CD4-positive, alpha-beta T cell treated with Interleukin-21 for 1 hour (primary cell): ENCODE results near the gene ASPRV1.

Experiments
- DNase-seq: peaks from one replicate; pipeline ENCODE4 v3.0.0-alpha.2; 2020

Gene ASPRV1

GRCh38 chr2:69937968-69938367 lies 23.5 kb downstream of the ASPRV1 start:
- no peak for DNase-seq

DNA sequence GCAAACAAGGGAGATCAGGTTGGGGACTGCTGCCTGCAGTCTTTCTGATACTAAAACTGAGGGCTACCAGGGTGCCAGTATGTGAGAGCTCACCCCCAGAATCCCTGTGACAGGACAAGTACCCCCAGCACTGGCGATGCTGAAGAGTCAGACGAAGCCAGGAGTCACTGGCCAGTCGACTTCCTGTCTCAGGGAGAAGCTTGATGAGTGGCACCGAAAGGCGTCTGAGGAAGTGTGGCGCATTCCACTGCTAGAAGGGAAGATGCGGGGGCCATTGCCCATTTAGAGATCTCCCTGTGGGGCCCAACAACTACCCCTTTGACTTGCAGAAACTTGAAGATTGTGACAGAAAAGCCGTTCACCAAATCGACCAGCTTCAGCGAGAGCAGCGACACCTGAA lies 24.5 kb downstream of the ASPRV1 start:
- DNase-seq = no peak

GRCh38 chr2:69935011-69935410 lies 26.4 kb downstream of the ASPRV1 start:
- DNase-seq = no peak

DNA sequence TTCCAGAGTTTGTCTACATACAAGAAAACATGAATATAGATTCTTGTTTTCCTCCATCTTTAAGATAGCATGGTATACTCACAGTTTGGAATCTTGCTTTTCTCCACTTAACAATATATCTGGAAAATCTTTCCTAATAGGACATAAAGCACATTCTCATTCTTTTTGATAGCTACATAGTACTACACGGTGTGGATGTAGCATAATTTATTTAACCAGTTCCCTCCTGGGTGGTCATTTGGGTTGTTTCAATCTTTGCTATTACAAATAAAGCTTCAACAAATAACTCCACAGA lies 26.9 kb downstream of the ASPRV1 start:
- no peak for DNase-seq

DNA sequence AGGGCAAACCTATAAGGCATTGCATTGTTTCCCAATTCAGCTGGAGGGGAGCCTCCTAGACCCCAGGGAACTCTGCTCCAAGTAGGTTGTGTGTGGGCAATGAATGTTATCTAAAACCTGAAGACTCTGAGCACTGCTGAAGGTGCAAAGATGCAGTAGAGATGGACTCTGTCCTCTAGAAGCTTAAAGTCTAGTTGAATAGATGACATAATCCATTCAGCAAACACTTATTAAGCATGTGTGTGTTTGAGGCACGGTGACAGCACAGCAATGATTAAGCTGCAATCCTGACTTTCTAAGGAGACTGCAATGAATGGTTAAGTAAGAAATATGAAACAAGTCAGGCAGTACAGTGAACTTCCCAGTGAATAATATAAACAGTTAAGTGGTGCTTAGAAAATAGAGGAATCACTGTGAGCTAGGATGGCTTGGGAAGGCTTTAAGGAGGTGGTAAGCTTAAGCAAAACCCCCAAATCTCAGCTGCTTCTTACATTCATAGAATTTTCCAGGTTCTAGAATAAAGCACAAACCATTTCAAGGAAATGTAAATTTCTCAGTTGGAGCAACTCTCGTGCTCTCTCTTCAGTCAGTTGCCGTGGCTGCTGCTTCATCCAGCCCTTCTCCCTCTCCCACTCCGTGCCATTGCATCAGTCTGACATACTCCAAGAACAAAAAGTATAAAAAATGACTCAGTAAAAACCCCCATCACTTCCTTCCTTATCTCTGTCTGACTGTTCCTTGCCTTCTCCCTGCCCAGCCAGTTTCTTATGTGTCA lies 27.4 kb downstream of the ASPRV1 start:
- no peak for DNase-seq

- DNase-seq = no peak
Measured at GRCh38 chr2:69933254-69933828, 28.1 kb downstream of the ASPRV1 start.

- no peak for DNase-seq
Measured at GRCh38 chr2:69932596-69932922, 28.9 kb downstream of the ASPRV1 start.

DNA sequence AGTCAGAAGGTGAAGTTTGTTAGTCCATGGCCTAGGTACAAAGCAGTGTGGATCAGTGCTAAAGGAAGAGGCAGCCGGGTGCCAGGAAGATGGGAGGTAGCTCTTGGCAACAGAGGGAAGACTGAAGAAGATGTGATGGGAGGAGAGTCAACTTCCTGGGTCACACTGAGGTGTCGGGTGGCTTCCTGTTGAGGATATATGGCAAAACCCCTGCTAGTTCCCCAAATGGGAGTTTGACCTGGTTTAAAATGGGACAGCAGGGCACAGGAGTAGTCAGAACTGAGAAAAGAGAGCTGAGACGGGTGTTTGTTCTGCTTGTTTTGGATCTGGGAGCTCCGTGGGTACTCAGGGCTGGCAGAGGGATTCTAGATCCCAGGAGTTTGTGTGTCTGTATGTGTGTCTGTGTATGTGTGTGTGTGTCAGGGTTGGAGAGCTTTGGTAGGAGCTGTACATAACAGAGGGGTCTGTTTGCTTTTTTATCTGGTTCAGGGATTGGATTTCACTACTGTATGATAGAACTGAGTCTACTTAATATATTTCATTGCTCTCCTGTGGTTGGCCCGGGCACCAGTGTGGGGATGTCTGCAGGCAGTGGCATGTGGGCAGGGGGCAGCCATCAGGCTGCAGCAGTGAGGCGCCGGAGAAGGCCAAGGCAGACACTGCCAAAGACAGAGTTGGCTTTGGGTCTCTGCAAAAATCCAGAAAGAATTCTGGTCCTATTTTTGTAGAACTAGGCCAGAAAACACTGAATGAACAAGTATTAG lies 29.4 kb downstream of the ASPRV1 start:
- DNase-seq = no peak

- no peak for DNase-seq
Measured at GRCh38 chr2:69926849-69927515, 34.4 kb downstream of the ASPRV1 start.

- no peak for DNase-seq
Measured at GRCh38 chr2:69923116-69923515, 38.3 kb downstream of the ASPRV1 start.

DNA sequence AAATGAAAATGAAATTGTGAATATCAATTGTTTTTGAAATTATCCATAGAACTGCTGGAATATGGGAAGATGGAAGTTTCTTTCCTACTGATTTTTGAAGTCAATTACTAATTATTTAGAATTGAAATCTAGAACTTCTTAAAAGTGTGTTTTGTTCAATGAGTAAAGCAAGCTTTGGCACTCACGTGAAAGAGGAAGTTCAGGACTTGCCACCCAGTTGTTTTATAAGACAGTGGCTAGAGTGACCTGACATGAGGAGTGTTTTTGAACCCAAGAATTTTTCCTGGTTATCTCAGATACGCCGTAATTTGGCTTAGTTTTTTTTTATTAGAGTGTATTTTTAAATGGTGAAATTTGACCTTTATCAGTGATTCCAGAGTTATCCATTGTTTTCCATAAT lies 43.0 kb downstream of the ASPRV1 start:
- no peak for DNase-seq

- DNase-seq = no peak
Measured at GRCh38 chr2:69917852-69918251, 43.6 kb downstream of the ASPRV1 start.

GRCh38 chr2:69916106-69916505 lies 45.3 kb downstream of the ASPRV1 start:
- DNase-seq = no peak

DNA sequence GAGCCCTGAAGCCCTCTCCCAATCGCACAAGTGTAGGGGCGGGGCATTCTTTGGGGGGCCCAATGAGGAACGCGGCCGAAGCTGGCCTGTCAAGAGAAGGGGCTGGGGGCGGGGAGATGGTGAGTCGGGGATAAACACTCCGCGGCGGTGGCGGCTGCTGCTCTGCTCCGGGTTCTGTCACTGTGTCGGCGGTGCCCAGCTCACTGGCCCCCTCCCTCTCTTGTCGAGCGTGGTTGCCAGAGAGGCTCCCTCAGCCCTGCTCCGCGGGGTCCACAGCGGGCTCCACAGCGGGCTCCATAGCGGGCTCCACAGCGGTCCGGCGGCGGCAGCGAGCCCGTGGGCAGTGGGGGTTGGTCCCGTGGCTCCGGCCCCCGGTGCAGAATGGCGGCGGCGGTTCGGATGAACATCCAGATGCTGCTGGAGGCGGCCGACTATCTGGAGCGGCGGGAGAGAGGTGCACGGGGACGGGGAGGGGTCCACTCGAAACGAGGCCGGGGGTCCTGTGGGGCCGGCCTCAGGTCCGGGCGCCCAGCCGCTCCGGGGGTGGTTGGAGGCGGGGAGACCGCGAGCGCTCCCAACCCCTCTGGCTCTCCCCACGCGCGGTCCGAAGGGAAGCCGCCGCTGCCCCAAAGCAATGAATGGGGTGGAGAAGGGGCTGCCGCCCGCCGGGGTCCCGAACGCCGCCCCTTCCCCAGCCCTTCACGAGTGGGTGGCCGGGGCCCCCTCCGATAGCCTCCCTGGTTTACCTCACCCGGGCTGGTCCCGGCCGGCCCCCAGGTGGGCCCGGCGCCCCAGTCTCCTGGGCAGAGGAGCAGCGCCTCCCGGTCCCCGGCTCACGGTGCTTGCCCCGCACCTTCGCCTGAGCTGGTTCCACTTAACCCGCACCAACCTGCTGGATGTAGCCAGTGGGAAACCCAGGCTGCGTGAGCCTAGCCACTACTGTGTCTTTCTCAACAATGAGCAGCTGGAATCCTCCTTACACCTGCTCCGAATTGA lies 46.2 kb downstream of the ASPRV1 start, which contains the start of gene MXD1:
Gene MXD1, plus strand, starts transcription at position 160 of the 996 bp plus-strand sequence. Its CDS starts 222 bp downstream, at position 382.
- no peak for DNase-seq

DNA sequence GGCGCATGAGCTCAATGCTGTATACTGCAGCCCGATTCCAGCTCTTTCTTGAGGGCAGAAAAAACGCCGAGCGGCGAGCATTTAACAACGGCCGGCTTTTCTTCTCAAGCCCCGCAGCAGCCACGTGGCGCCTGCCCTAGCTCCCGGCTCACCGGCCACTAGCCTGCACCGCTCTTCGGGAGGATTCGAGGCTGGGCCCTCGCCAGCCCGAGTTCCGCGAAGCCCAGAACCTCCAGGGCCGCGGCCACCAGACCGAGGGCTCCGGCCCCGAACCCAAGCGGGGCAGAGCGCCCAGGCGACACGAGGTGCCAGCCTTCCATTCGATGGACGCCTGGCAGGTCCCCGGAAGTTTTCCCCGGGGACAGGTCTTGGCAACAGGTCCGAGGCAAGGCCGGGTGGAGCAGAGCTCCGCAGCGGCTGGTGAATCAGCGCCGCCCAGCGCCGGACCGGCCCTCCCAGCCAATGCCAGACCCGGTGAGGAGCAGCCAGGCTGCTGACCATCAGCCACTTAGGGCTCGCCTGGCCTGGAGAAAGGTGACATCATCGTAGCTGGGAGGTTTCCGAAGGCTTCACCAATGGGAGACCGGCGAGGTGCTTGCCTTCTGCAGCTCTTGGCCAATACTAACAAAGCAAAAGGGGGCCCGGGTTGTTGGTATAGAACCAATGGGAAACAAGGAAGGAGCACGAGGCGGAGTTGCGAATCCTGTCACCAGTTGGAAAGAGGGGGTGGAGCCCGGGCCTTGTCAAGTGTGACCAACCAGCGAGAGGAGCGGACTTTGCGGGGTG lies 47.1 kb downstream of the ASPRV1 start:
- DNase-seq = peak; percentile 100

DNA sequence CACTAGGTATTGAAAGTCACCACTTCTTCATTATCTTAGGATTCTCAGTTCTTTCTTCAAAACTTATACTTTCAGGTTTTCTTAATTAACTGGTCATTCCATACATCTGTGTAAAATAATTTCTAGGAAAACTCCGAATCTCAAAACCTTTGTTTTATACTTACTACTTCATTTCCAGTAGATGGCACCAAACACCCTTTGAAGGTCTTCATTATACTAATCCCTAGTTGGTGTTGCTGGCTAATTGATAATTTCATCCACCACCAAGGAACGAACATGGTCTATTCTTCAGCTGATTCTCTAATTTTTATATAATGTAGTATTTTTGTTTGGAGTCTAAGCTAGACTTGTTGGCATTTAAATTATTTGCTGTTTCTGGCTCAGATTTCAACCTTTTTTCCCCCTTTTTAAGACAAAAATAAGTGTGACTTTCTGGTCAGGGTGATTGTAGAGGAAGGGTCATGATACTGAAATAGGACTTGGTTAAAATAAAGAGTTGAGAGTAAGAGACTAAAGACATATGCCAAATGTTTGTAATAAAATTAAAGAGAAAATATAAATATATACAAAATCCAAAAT lies 49.4 kb downstream of the ASPRV1 start:
- DNase-seq = peak; percentile 78
